ENCODE data around the gene CD52.

DNA sequence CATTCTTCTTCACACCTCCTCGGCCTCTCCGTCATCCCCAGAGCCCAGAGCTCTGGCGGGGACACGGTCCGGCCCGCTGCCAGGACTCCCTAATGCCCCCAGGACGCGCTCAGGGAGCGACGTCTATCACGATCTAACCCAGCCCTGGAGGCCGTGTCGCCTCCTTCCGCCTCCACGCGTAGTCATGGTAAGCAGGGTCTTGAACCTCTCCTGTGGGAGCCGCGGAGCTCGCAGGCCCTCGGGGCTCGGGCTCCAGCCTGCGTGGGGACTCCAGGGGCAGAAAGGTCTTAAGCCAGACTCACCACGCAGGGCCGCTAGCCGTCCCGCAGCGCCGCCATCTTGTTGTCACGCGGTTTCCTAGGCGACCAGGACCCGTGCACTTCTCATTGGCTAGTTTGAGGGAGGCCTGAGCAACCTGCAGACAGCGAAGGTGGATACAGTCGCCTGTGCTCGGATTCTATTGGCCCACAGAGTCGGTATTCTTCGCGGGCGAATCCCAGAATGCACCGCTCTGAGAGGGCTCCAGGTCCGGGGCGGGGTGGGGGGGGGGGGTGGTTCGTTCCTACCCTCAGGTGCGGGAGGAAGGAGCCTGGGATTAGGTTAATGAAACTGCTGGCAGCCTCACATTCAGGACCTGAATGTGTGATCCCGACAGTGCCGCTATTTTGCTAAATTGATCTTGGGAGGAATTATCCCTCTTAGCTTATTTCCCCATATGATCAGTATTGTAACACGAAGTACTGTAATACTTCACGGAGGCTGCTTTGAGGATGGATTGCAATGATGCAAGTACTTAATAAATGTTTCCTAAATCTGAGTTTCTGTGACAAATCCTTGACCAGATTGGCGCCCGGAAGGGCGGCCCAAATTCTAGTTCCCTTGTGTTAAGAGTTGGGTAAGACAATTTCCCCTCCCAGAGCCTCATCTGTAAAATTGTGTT, 11.2 kb upstream of the CD52 start, which contains the start of gene UBXN11:
- TF ChIP-seq, protein P1, sequence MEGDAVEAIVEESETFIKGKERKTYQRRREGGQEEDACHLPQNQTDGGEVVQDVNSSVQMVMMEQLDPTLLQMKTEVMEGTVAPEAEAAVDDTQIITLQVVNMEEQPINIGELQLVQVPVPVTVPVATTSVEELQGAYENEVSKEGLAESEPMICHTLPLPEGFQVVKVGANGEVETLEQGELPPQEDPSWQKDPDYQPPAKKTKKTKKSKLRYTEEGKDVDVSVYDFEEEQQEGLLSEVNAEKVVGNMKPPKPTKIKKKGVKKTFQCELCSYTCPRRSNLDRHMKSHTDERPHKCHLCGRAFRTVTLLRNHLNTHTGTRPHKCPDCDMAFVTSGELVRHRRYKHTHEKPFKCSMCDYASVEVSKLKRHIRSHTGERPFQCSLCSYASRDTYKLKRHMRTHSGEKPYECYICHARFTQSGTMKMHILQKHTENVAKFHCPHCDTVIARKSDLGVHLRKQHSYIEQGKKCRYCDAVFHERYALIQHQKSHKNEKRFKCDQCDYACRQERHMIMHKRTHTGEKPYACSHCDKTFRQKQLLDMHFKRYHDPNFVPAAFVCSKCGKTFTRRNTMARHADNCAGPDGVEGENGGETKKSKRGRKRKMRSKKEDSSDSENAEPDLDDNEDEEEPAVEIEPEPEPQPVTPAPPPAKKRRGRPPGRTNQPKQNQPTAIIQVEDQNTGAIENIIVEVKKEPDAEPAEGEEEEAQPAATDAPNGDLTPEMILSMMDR (IDR thresholded peaks at IDR 0.05): no peak
- TF ChIP-seq EP300 (IDR thresholded peaks at IDR 0.05): peak in 1 of 2 donors; percentile 43
- TF ChIP-seq POLR2A (IDR thresholded peaks at IDR 0.05): no peak
